Frontal cortex (tissue), 4 donors: ENCODE measurements around the gene NGLY1. TPM values are rescaled to one million over a fixed set of nuclear protein-coding genes. Genes with fewer than 3 reads are reported as not detected.
A peak's percentile ranks its signal among the peaks of the same experiment; 100 is the strongest.

Source experiments
- DNase-seq, 2 donors: peaks; one replicate each; pipeline ENCODE4 v3.0.0; 2012; ENCODE audit warnings: low spot score in 2 of 2
- FAIRE-seq: peaks from 2 replicates; lab custom pipeline; 2012; peaks lifted over from hg19 to GRCh38; lab: Jason Lieb, UNC
- total RNA-seq: library from RNA; depleted of rRNA; stranded (reverse); fragments of >200 nt; gene quantifications from one replicate; pipeline ENCODE4 v1.2.3, GENCODE V29; 2014
- donor health status: control.
- donor health status: control.
- donor health status: control.

The NGLY1 gene
- total RNA-seq, 1 donor from 2014 or later, result 32.6 TPM

- DNase-seq, result no peak
These were observed 59.4 kb downstream of the NGLY1 start for GRCh38 chr3:25723802-25724201.

DNA sequence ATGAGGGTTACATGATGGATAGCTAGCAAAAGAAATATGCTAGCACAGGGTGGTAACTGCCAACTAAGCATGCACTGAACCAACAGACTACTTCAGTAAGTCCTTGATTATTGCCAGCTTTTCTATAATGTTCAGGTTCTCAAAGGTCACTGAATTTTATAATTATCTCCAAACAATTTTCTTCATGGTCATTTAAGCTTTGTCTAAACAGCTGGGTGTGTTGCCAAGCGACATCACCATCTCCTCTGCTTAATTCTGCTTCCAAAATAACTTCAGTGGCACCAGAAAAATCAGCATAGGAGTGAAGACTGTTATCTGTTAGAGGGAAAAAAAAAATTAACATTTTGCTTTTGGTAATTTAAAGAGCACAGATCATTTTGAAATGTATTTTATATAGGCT lies 63.9 kb downstream of the NGLY1 start:
- DNase-seq, result no peak
- no peak for FAIRE-seq

More at GRCh38 chr3:25723802-25724201, 59.4 kb downstream of the NGLY1 start:
- FAIRE-seq, result no peak

DNA sequence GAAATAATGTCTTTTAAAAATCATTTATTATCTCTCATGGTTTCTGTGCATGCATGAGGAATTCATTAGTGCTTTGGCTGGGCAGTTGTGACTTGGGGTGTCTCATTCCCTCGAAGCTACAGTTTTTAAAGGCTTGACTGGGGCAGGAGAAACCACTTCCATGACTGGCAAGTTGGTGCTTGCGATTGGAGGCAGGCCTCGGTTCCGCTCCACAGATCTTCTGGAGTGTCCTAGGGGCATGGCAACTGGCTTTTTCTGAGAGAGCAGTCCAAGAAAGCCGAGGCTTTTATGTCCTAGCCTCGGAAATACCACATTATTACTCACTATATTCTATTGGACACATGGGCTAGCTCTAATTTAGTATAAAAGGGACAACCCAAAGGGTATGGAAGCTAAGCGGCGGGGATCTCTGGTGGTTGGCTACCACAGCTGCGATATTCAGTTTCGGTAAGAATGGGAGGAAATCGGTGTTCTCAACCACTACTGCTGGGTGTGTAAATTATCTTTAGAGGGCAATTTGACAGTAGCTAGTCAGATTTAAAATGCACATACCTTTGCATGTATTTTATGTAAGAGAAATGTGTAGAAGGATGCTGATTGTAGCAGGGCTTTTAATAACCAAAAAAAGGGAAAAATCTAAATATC lies 69.8 kb downstream of the NGLY1 start:
- DNase-seq (no peak), FAIRE-seq (no peak)

- no peak for DNase-seq
These were observed 72.2 kb downstream of the NGLY1 start for GRCh38 chr3:25711090-25711489.

DNA sequence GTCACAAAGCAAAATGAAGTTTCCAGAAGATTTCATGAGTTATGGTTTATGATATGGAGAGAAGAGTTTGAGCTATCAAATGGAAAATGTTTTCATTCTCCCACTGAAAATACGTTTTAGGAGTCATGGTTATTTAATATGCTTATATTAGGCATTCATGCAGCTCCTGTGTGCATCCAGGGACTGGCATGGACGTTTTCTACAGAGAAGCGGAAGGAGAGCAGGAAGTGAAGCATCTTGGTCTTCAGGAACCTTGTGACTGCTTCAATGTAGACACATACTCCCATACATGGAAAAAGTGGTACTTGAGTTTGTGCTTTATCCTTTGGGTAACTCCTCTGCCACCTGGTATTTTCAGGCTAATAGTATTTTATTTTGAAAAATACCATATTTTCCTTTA lies 75.2 kb downstream of the NGLY1 start:
- FAIRE-seq (no peak), DNase-seq (no peak)

More at GRCh38 chr3:25711090-25711489, 72.2 kb downstream of the NGLY1 start:
- FAIRE-seq, result no peak

DNA sequence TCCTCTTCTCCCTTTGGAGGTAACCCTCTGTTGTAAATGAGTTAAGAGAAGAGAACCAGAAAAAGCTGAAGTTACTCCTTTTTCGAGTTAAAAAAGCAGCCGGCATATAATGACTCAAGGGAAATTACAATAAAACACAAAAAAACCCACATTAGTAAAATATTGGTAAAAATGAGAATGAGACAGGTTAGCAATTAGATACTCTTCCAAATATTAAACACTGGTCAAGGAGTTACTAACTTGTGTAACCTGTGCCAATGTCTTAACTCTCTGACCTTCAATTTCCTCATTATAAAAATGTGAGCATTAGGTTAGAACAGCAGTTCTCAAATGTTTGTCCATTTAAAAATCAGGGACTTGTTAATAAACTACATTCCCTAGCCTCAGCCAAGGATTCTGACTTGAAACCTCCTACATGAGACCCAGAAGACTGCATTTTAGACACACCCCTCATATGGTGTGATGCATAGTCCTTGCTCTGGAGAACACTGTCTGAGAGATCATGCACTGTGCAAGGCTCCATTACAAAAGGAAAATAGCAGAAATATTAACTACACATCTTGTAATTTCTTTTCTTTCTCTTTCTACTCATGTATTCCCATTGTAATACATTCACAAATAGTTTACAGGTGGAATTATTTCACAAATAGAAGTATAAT lies 75.8 kb downstream of the NGLY1 start:
- DNase-seq, result no peak
- FAIRE-seq, result no peak

DNA sequence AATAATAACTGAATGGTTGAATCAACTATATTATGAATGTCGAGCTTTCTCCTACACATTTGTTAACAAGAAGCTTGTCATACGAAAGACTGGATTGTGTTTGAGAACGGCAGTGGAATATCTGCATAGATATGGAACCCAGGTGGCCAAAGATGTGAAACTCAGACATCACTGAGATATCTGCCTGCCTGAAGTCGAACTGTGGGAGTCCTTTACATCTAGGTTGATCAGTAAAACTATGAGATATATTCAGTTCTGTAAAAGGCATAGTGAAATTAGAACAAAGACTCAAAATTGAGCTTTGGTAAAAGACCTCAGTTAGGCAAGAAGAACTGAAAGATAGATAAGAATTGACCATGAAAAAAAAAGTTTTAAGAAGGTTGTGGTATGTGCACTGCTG lies 77.0 kb downstream of the NGLY1 start:
- FAIRE-seq (no peak), DNase-seq (no peak)

- no peak for DNase-seq
- no peak for FAIRE-seq
These were observed 85.7 kb downstream of the NGLY1 start for GRCh38 chr3:25697553-25697952.

DNA sequence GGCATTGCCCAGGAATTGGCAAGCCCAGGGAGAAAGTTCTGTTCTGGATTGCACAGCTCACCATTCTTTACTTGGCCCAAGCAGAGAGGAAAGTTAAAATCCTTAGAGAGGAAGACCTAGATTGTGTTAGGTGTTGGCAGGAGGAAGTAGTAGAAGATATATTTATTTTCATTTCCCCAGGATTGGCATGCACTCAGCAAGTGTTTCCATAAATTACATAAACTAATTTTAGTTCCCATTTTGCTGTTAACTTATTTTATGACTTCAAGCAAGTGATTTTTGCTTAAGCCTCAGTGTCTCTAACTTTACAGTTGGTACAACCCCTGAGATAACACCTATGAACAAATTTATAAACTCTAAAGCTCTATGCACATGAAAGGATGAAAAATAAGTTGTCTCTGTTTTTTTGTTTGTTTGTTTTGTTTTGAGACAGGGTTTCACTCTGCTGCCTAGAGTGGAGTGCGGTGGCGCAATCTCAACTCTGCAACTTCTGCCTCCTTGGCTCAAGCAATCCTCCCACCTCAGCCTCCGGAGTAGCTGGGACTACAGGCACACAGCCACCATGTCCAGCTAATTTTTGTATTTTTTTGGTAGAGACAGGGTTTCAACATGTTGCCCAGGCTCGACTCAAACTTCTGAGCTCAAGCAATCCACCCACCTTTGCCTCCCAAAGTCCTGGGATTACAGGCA lies 87.4 kb downstream of the NGLY1 start:
- DNase-seq (no peak), FAIRE-seq (no peak)

DNA sequence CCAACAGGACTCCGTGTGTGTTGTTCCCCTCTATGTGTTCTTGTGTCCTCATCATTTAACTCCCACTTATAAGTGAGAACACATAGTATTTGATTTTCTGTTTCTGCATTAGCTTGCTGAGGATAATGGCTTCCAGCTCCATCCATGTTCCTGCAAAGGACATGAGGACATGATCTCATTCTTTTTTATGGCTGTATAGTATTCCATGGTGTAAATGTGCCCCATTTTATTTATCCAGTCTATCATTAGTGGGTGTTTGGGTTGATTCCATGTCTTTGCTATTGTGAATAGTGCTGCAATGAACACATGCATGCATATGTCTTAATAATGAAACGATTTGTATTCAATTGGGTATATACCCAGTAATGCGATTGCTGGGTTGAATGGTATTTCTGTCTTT lies 90.0 kb downstream of the NGLY1 start:
- no peak for FAIRE-seq

GRCh38 chr3:25692341-25692740 lies 90.9 kb downstream of the NGLY1 start:
- no peak for FAIRE-seq

More for the DNA sequence above, 90.0 kb downstream of the NGLY1 start:
- DNase-seq, result no peak

GRCh38 chr3:25690768-25691533 lies 92.3 kb downstream of the NGLY1 start:
- no peak for FAIRE-seq

More at GRCh38 chr3:25692341-25692740, 90.9 kb downstream of the NGLY1 start:
- DNase-seq, result no peak

DNA sequence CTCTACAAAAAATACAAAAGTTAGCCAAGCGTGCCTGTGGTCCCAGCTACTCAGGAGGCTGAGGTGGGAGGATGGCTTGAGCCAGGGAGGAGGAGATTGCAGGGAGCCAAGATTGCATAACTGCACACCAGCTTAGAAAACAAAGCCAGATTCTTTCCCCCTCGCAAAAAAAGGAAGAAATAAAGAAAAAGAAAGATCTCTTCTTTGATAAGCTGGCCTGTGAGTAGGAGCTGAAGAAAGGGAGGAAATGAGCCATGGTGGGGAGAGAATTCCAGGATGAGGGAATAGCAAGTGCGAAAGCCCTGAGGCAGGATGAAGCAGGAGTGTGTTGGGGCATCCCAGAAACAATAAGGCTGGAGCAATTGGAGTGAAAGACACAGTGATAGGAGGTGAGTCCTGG lies 94.0 kb downstream of the NGLY1 start:
- DNase-seq (no peak), FAIRE-seq (no peak)

More at GRCh38 chr3:25690768-25691533, 92.3 kb downstream of the NGLY1 start:
- no peak for DNase-seq

DNA sequence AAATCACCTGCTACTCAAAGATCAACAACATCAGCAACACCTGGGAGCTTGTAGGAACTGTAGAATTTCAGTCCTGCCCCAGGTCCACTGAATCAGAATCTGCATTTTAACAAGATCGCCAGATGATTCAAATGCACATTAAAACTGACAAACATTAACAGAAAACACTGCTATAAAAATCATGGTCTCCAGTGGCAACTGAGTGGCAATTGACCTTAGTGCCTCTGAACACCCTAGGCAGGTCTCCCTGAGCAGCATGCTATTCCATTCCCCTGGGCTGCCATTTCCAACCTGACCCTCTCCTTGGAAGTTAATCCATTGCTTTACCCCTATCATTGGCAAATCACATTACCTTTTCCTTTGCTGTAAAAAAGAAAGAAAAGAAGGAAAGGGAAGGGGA lies 95.5 kb downstream of the NGLY1 start:
- DNase-seq (no peak), FAIRE-seq (no peak)

DNA sequence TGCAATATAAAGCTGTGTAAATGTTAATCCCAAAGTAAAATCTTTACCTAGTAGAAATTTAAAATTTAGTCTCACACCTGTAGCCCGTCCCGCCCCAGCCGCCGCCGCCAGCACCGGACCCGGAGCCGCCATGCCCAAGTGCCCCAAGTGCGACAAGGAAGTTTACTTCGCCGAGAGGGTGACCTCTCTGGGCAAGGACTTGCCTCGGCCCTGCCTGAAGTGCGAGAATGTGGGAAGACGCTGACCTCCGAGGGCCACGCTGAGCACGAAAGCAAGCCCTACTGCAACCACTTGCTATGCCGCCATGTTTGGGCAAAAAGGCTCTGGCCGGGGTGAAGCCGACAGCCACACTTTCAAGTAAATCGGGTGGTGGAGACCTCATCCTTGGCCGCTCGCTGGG lies 96.5 kb downstream of the NGLY1 start:
- FAIRE-seq (no peak), DNase-seq (no peak)

- DNase-seq (no peak), FAIRE-seq (no peak)
These were observed 99.4 kb downstream of the NGLY1 start for GRCh38 chr3:25683882-25684281.

DNA sequence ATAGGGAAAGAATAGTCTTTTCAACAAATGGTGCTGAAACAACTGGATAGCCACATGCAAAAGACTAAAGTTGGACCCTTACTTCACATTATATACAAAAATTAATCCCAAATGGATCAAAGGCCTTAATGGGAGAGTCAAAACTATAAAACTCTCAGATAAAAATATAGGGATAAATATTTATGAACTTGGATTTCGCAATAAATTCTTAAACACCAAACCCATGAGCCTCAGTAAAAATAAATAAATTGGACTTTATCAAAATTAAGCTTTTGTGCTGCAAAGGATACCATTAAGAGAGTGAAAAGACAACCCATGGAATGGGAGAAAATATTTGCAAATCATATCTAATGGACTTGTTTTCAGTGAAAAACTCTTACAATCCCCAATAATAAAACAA lies 99.8 kb downstream of the NGLY1 start:
- FAIRE-seq (no peak), DNase-seq (no peak)

DNA sequence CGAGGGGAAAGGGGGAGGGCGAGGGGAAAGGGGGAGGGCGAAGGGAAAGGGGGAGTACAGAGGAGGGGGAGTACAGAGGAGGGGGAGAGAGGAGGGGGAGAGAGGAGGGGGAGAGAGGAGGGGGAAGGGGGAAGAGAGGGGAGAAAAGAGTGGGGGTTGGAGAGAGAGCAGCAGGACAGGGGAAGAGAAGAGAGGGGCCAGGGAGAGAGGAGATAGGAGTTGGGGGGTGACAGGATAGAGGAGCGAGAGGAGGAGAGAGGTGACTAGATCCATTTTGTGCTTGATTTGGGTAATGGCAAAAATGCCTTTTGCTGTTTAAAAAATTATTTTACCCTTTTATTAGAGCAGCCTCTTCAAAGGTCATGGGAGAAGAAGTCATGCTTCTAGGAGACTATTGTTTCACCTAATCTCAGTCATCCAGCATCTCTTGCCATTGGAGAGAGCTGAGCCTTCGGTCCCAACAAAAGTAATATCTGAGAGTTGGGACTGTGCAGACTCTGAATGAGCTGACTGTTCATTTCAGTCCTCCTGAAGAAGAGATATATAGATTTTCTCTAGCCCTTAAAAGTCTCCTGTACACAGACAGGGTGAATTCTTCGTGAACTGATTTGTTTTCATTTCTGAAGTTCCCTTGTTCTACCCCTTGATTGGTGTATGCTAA lies 103.5 kb downstream of the NGLY1 start:
- DNase-seq, result no peak
- no peak for FAIRE-seq

- DNase-seq (peak in 1 of 2 donors; percentile 52), FAIRE-seq (no peak)
These were observed 104.1 kb downstream of the NGLY1 start for GRCh38 chr3:25679166-25679565.

GRCh38 chr3:25678581-25678980 lies 104.7 kb downstream of the NGLY1 start:
- FAIRE-seq, result no peak
- DNase-seq, result no peak
